IMR-90 (cell line): Measurements from ENCODE around the gene ARMC5. TPM values are rescaled to one million over a fixed set of nuclear protein-coding genes. Genes with fewer than 3 reads are reported as not detected.
A peak's percentile ranks its signal among the peaks of the same experiment; 100 is the strongest.

Experiments
- ATAC-seq: fragments of 200-7000 bp; cut with Tn5 transposase; 2 replicates; pipeline ENCODE4 v1.9.1; 2020; ENCODE audit warnings: low read depth, mild to moderate bottlenecking, moderate library complexity
- BruUV-seq: library from RNA; stranded (reverse); fragments of 400-500 nt; replicated peaks from 2 replicates; lab custom pipeline; 2021; lab: Mats Ljungman, UMichigan
- CTCF ChIA-PET: fragments of 300-600 bp; formaldehyde crosslinking; extraction: SDS; loops from one replicate; lab custom pipeline; 2021; ENCODE audit warnings: antibody characterized with exemption; lab: Yijun Ruan, JAX
- POLR2A ChIA-PET: fragments of 300-600 bp; sonication (Branson Sonifier 250); formaldehyde crosslinking; loops from one replicate; lab custom pipeline; 2022; ENCODE audit warnings: antibody characterized with exemption; ENCODE audit not compliant: unreplicated experiment; lab: Charles Lee
- DNase-seq: peaks from one replicate; pipeline ENCODE4 v3.0.0; 2013
- H2AFZ ChIP-seq: replicated peaks from 2 replicates; pipeline ENCODE3; 2013; ENCODE audit warnings: low read length, mild to moderate bottlenecking; ENCODE audit not compliant: poor library complexity
- H2AK5ac ChIP-seq: 2 replicates; pipeline ENCODE4 v1.6.1; 2013; ENCODE audit warnings: low read depth, low read length, inconsistent platforms
- H2AK9ac ChIP-seq: replicated peaks from 2 replicates; pipeline ENCODE3; 2013; ENCODE audit warnings: mild to moderate bottlenecking, low read depth, low read length, moderate library complexity; ENCODE audit not compliant: poor library complexity
- H2BK120ac ChIP-seq: 2 replicates; pipeline ENCODE4 v1.6.1; 2013; ENCODE audit warnings: low read depth, low read length, inconsistent platforms
- H2BK15ac ChIP-seq: 3 replicates; pipeline ENCODE4 v1.6.1; 2013; ENCODE audit warnings: low read depth, low read length, inconsistent platforms
- H2BK20ac ChIP-seq: 2 replicates; pipeline ENCODE4 v1.6.1; 2013; ENCODE audit warnings: low read depth, mild to moderate bottlenecking, inconsistent platforms, low read length, moderate library complexity
- H2BK5ac ChIP-seq: 2 replicates; pipeline ENCODE4 v1.6.1; 2013; ENCODE audit warnings: mild to moderate bottlenecking, low read depth, low read length, inconsistent platforms; ENCODE audit not compliant: poor library complexity, severe bottlenecking
- H3K14ac ChIP-seq: replicated peaks from 2 replicates; pipeline ENCODE4 v1.6.1; 2013; ENCODE audit warnings: low read depth, low read length, inconsistent platforms
- H3K18ac ChIP-seq: 2 replicates; pipeline ENCODE4 v1.6.1; 2013; ENCODE audit warnings: low read depth, low read length, control low read depth
- H3K23ac ChIP-seq: 2 replicates; pipeline ENCODE4 v1.6.1; 2013; ENCODE audit warnings: low read depth, low read length, inconsistent platforms
- H3K27ac ChIP-seq: 2 replicates; pipeline ENCODE4 v1.5.1; 2013; ENCODE audit warnings: mild to moderate bottlenecking, control low read depth, low read length; ENCODE audit not compliant: insufficient read depth
- H3K27me3 ChIP-seq: 2 replicates; pipeline ENCODE4 v1.6.1; 2013; ENCODE audit warnings: low read length; ENCODE audit not compliant: control insufficient read depth, insufficient read depth
- H3K36me3 ChIP-seq: 2 replicates; pipeline ENCODE4 v1.6.1; 2013; ENCODE audit warnings: low read length, mixed read lengths; ENCODE audit not compliant: control insufficient read depth, insufficient read depth
- H3K4ac ChIP-seq: 2 replicates; pipeline ENCODE4 v1.6.1; 2013; ENCODE audit warnings: low read depth, low read length, inconsistent platforms
- H3K4me1 ChIP-seq: 2 replicates; pipeline ENCODE4 v1.6.1; 2013; ENCODE audit warnings: low read length, mixed read lengths; ENCODE audit not compliant: control insufficient read depth, insufficient read depth
- H3K4me2 ChIP-seq: 2 replicates; pipeline ENCODE4 v1.6.1; 2013; ENCODE audit warnings: low read depth, mild to moderate bottlenecking, control low read depth, low read length, moderate library complexity
- H3K4me3 ChIP-seq: 2 replicates; pipeline ENCODE4 v1.5.1; 2013; ENCODE audit warnings: low read depth, mild to moderate bottlenecking, control low read depth, low read length, moderate library complexity; ENCODE audit not compliant: insufficient read depth
- H3K56ac ChIP-seq: 2 replicates; pipeline ENCODE4 v1.6.1; 2013; ENCODE audit warnings: low read length, inconsistent platforms; ENCODE audit not compliant: insufficient read depth; ENCODE audit errors: extremely low read depth
- H3K79me1 ChIP-seq, 2 experiments: 2 replicates each; pipeline ENCODE4 v1.6.1; 2013; ENCODE audit warnings: low read length in 2 of 2, inconsistent platforms in 1 of 2, low read depth in 1 of 2
- H3K9ac ChIP-seq: 2 replicates; pipeline ENCODE4 v1.6.1; 2013; ENCODE audit warnings: low read depth, low read length, control low read depth
- H3K9me1 ChIP-seq: 2 replicates; pipeline ENCODE4 v1.6.1; 2013; ENCODE audit warnings: low read length, inconsistent platforms; ENCODE audit not compliant: insufficient read depth
- H3K9me3 ChIP-seq: 2 replicates; pipeline ENCODE4 v1.6.1; 2013; ENCODE audit warnings: low read length; ENCODE audit not compliant: control insufficient read depth, insufficient read depth
- H4K20me1 ChIP-seq: 2 replicates; pipeline ENCODE4 v1.6.1; 2013; ENCODE audit warnings: low read length, inconsistent platforms; ENCODE audit not compliant: insufficient read depth
- H4K5ac ChIP-seq: 2 replicates; pipeline ENCODE4 v1.6.1; 2013; ENCODE audit warnings: mild to moderate bottlenecking, low read depth, low read length, control low read depth
- H4K8ac ChIP-seq, 2 experiments: 2 replicates each; pipeline ENCODE4 v1.6.1; 2013; ENCODE audit warnings: low read depth in 2 of 2, low read length in 2 of 2, control low read depth in 1 of 2, inconsistent platforms in 1 of 2
- H4K91ac ChIP-seq: 2 replicates; pipeline ENCODE4 v1.6.1; 2013; ENCODE audit warnings: low read depth, low read length, inconsistent platforms; ENCODE audit not compliant: insufficient read depth
- BHLHE40 ChIP-seq: fragments of 150-350 bp; IDR thresholded peaks from 2 replicates; pipeline ENCODE4 v1.6.1; 2016; ENCODE audit warnings: mild to moderate bottlenecking, low read depth, low read length
- CEBPB ChIP-seq: IDR thresholded peaks from 2 replicates; pipeline ENCODE4 v1.6.1; 2012; ENCODE audit warnings: low read depth, low read length, improper control_type of control experiment
- CHD1 ChIP-seq: IDR thresholded peaks from 2 replicates; pipeline ENCODE4 v1.6.1; 2012; ENCODE audit warnings: low read depth, low read length, improper control_type of control experiment
- CTCF ChIP-seq: conservative IDR thresholded peaks from 2 replicates; pipeline ENCODE4 v1.5.1; 2012; ENCODE audit warnings: mild to moderate bottlenecking, low read depth, low read length, improper control_type of control experiment
- ELK1 ChIP-seq: fragments of 150-350 bp; IDR thresholded peaks from 2 replicates; pipeline ENCODE4 v1.6.1; 2016; ENCODE audit warnings: low read depth, mild to moderate bottlenecking, low read length, moderate library complexity, borderline replicate concordance
- FOS ChIP-seq: fragments of 150-350 bp; IDR thresholded peaks from 2 replicates; pipeline ENCODE4 v1.6.1; 2016; ENCODE audit warnings: low read depth, low read length
- MAFK ChIP-seq: IDR thresholded peaks from 2 replicates; pipeline ENCODE4 v1.6.1; 2012; ENCODE audit warnings: low read depth, low read length, improper control_type of control experiment
- MAZ ChIP-seq: IDR thresholded peaks from 2 replicates; pipeline ENCODE4 v1.6.1; 2012; ENCODE audit warnings: low read depth, mild to moderate bottlenecking, low read length, improper control_type of control experiment, moderate library complexity, borderline replicate concordance
- NFE2L2 ChIP-seq: fragments of 150-350 bp; IDR thresholded peaks from 2 replicates; pipeline ENCODE4 v1.6.1; 2016; ENCODE audit warnings: low read depth, mild to moderate bottlenecking, low read length
- POLR2A ChIP-seq: IDR thresholded peaks from 2 replicates; pipeline ENCODE4 v1.6.1; 2012; ENCODE audit warnings: mild to moderate bottlenecking, low read depth, low read length
- RAD21 ChIP-seq: IDR thresholded peaks from 2 replicates; pipeline ENCODE4 v1.6.1; 2012; ENCODE audit warnings: low read length, improper control_type of control experiment
- RCOR1 ChIP-seq: IDR thresholded peaks from 2 replicates; pipeline ENCODE4 v1.6.1; 2012; ENCODE audit warnings: mild to moderate bottlenecking, low read length, improper control_type of control experiment; ENCODE audit not compliant: insufficient replicate concordance
- RFX5 ChIP-seq: IDR thresholded peaks from 2 replicates; pipeline ENCODE4 v1.8.0; 2012; ENCODE audit warnings: low read depth, mild to moderate bottlenecking, low read length, moderate library complexity
- SMC3 ChIP-seq: fragments of 150-350 bp; IDR thresholded peaks from 2 replicates; pipeline ENCODE4 v1.6.1; 2016; ENCODE audit warnings: low read depth, mild to moderate bottlenecking, antibody characterized with exemption, low read length, moderate library complexity
- USF2 ChIP-seq: fragments of 150-350 bp; IDR thresholded peaks from 2 replicates; pipeline ENCODE4 v1.6.1; 2017; ENCODE audit warnings: mild to moderate bottlenecking, antibody characterized with exemption, low read length, low read depth
- WGBS, 2 experiments: methylation state at CpG; one replicate each; pipeline versions ENCODE4 v1.1.5 to v1.1.7; 2013; ENCODE audit warnings: missing lambda C conversion rate in 2 of 2; ENCODE audit not compliant: insufficient read length in 1 of 2; ENCODE audit errors: extremely low coverage in 2 of 2; 5-methylcytosine and 5-hydroxymethylcytosine counted together
- dilution Hi-C: fragments of 300-500 bp; cut with HindIII; formaldehyde crosslinking; loops from one replicate; pipeline ENCODE4 v1.14.3; 2018; ENCODE audit warnings: low sequenced_read_pairs; ENCODE audit not compliant: unreplicated experiment
- in situ Hi-C: fragments of 300-500 bp; cut with MboI; formaldehyde crosslinking; loops from 3 replicates; pipeline ENCODE4 v1.14.3; 2019; ENCODE audit warnings: low sequenced_read_pairs, inconsistent platforms, mixed read lengths
- intact Hi-C: fragments of 100-400 bp; cut with micrococcal nuclease; formaldehyde crosslinking; loops from 2 replicates; pipeline ENCODE4 v1.10.0; 2022
- polyA plus RNA-seq, 3 experiments: library from polyadenylated mRNA; depleted of rRNA; stranded (reverse); fragments of >200 nt; gene quantifications; 2 replicates each; pipeline ENCODE4 v1.2.3, GENCODE V29; 2012; ENCODE audit warnings: low replicate concordance in 1 of 3
- total RNA-seq: library from RNA; depleted of rRNA; stranded (reverse); fragments of >200 nt; gene quantifications from 2 replicates; pipeline ENCODE4 v1.2.3, GENCODE V29; 2012

The ARMC5 gene
- total and polyA plus RNA-seq, 2 of the 4 experiments (the other 2 are of a cell fraction) = 2.3 to 7.5 TPM

- CTCF ChIA-PET = no interaction called here
- dilution Hi-C loops = no loop called here
- DNase-seq = peak; percentile 28
- TF ChIP-seq CHD1 = no peak
- no peak for TF ChIP-seq RCOR1
- no peak for TF ChIP-seq RAD21
- no peak for TF ChIP-seq POLR2A
- TF ChIP-seq SMC3 = no peak
- no peak for TF ChIP-seq BHLHE40
- no peak for TF ChIP-seq MAFK
- no peak for TF ChIP-seq CTCF
- TF ChIP-seq CEBPB = no peak
- TF ChIP-seq ELK1 = no peak
- TF ChIP-seq MAZ = no peak
- TF ChIP-seq FOS = no peak
- TF ChIP-seq USF2 = no peak
- TF ChIP-seq RFX5 = no peak
- TF ChIP-seq NFE2L2 = no peak
These were observed 28.6 kb downstream of the ARMC5 start for GRCh38 chr16:31487720-31488467.

More at GRCh38 chr16:31487720-31488467, 28.6 kb downstream of the ARMC5 start:
- H2AK9ac ChIP-seq = peak overlapping the region; percentile 79
- 0 out of 2 replicates have a peak overlapping the region, but pooled peaks have one; percentile 4 for H2AK5ac ChIP-seq
- H3K27ac ChIP-seq = no peak overlapping the region
- H2BK20ac ChIP-seq = no peak overlapping the region
- peaks cover 7% of the 10 kb centered on the region; the same call in 1 of the 2 replicates for H3K27me3 ChIP-seq
- no peak overlapping the region for H3K18ac ChIP-seq
- WGBS, 2 experiments = 4% methylated on average over 23 of the region's 60 CpGs; no CpG with 5 or more reads in 1 of the 2 experiments
- H2AFZ ChIP-seq = peak overlapping the region; percentile 87
- peak overlapping the region; percentile 40 for H3K4me3 ChIP-seq
- H2BK15ac ChIP-seq = no peak overlapping the region
- in situ Hi-C loops = no loop called here
- H3K9me1 ChIP-seq = no peaks in the 10 kb centered on the region; the same call in 1 of the 2 replicates
- peak; percentile 75 for ATAC-seq
- intact Hi-C loops = no loop called here
- no peaks in the 10 kb centered on the region for H3K9me3 ChIP-seq
- no peak overlapping the region for H3K14ac ChIP-seq
- no peak overlapping the region for H2BK5ac ChIP-seq
- no peak overlapping the region for H3K23ac ChIP-seq
- no peak overlapping the region; the same call in 1 of the 2 replicates for H3K4ac ChIP-seq
- H4K8ac ChIP-seq = no peak overlapping the region
- peaks cover 6% of the 10 kb centered on the region; the same call in 1 of the 2 replicates for H3K4me1 ChIP-seq
- no peaks in the 10 kb centered on the region for H3K79me1 ChIP-seq
- peaks cover 24% of the 10 kb centered on the region for H3K36me3 ChIP-seq
- POLR2A ChIA-PET = no interaction called here
- no TSS peak for BruUV-seq
- H3K9ac ChIP-seq = no peak overlapping the region
- no peak overlapping the region for H4K5ac ChIP-seq
- peaks cover 3% of the 10 kb centered on the region; the same call in 1 of the 2 replicates for H4K20me1 ChIP-seq
- H3K4me2 ChIP-seq = peak overlapping the region; percentile 89
- H2BK120ac ChIP-seq = no peak overlapping the region
- H4K91ac ChIP-seq = no peak overlapping the region
- no peak overlapping the region for H3K56ac ChIP-seq
